Hepatocyte (in vitro differentiated cells): ENCODE measurements around the gene TWNK. TPM values are rescaled to one million over a fixed set of nuclear protein-coding genes. Genes with fewer than 3 reads are reported as not detected.

ENCODE experiments used
- DNase-seq: peaks from one replicate; pipeline ENCODE4 v3.0.0-alpha.2; 2016; ENCODE audit warnings: low spot score
- H2AFZ ChIP-seq: fragments of 200-600 bp; sonication (generic); 2 replicates; pipeline ENCODE4 v1.6.0; 2016; ENCODE audit warnings: antibody characterized with exemption, mild to moderate bottlenecking
- H3K27ac ChIP-seq: fragments of 200-600 bp; sonication (generic); 2 replicates; pipeline ENCODE4 v1.5.1; 2016; ENCODE audit warnings: mild to moderate bottlenecking
- H3K27me3 ChIP-seq: fragments of 200-600 bp; sonication (generic); 2 replicates; pipeline ENCODE4 v1.6.1; 2016
- H3K36me3 ChIP-seq: fragments of 200-600 bp; sonication (generic); replicated peaks from 2 replicates; pipeline ENCODE4 v1.5.1; 2016; ENCODE audit warnings: low read depth; ENCODE audit not compliant: insufficient read depth
- H3K4me1 ChIP-seq: fragments of 200-600 bp; sonication (generic); 2 replicates; pipeline ENCODE4 v1.5.1; 2016; ENCODE audit warnings: mild to moderate bottlenecking, moderate library complexity; ENCODE audit not compliant: insufficient read depth
- H3K4me2 ChIP-seq: fragments of 200-600 bp; sonication (generic); 2 replicates; pipeline ENCODE4 v1.6.0; 2016
- H3K4me3 ChIP-seq: fragments of 200-600 bp; sonication (generic); 2 replicates; pipeline ENCODE4 v1.5.1; 2016; ENCODE audit warnings: mild to moderate bottlenecking
- H3K79me2 ChIP-seq: fragments of 200-600 bp; sonication (generic); 2 replicates; pipeline ENCODE4 v1.6.0; 2017; ENCODE audit warnings: mild to moderate bottlenecking
- H3K9me2 ChIP-seq: fragments of 200-600 bp; sonication (generic); replicated peaks from 2 replicates; pipeline ENCODE4 v1.6.0; 2017; ENCODE audit warnings: mild to moderate bottlenecking; ENCODE audit not compliant: insufficient read depth
- H3K9me3 ChIP-seq: fragments of 200-600 bp; sonication (generic); 2 replicates; pipeline ENCODE4 v1.5.1; 2016; ENCODE audit warnings: low read depth, mild to moderate bottlenecking
- H4K20me1 ChIP-seq: fragments of 200-600 bp; sonication (generic); 2 replicates; pipeline ENCODE4 v1.6.0; 2016; ENCODE audit warnings: mild to moderate bottlenecking; ENCODE audit not compliant: insufficient read depth, poor library complexity, severe bottlenecking
- EZH2 ChIP-seq: fragments of 200-600 bp; sonication (generic); IDR thresholded peaks from 2 replicates; pipeline ENCODE4 v1.6.1; 2016; ENCODE audit warnings: antibody characterized with exemption, mild to moderate bottlenecking, borderline replicate concordance
- EZH2phosphoT487 ChIP-seq: fragments of 200-600 bp; sonication (generic); IDR thresholded peaks from one replicate; pipeline ENCODE4 v1.6.1; 2018; ENCODE audit warnings: antibody characterized with exemption, mild to moderate bottlenecking, low read depth, moderate library complexity; ENCODE audit not compliant: unreplicated experiment, severe bottlenecking
- WGBS: methylation state at CpG from one replicate; pipeline ENCODE4 v1.1.6; 2016; ENCODE audit warnings: low lambda C conversion rate; ENCODE audit errors: missing lambda C conversion rate; 5-methylcytosine and 5-hydroxymethylcytosine counted together
- polyA plus RNA-seq: library from polyadenylated mRNA; unstranded; fragments of >200 nt; fragmentation: Nextera tagmentation; extraction: Ambion mirVana; gene quantifications from 2 replicates; pipeline ENCODE4 v1.2.1, GENCODE V29; 2016
- total RNA-seq: library from RNA; depleted of rRNA; stranded (reverse); fragments of >200 nt; gene quantifications from 2 replicates; pipeline ENCODE4 v1.2.3, GENCODE V29; 2014
- TF ChIP-seq, protein P1 (sequence below): fragments of 200-600 bp; sonication (generic); IDR thresholded peaks from 2 replicates; pipeline ENCODE4 v1.5.1; 2016; ENCODE audit warnings: antibody characterized with exemption, mild to moderate bottlenecking; ENCODE audit not compliant: poor library complexity

Gene TWNK
- total and polyA plus RNA-seq, 2 experiments from 2014 or later = 4.0 to 5.0 TPM

DNA sequence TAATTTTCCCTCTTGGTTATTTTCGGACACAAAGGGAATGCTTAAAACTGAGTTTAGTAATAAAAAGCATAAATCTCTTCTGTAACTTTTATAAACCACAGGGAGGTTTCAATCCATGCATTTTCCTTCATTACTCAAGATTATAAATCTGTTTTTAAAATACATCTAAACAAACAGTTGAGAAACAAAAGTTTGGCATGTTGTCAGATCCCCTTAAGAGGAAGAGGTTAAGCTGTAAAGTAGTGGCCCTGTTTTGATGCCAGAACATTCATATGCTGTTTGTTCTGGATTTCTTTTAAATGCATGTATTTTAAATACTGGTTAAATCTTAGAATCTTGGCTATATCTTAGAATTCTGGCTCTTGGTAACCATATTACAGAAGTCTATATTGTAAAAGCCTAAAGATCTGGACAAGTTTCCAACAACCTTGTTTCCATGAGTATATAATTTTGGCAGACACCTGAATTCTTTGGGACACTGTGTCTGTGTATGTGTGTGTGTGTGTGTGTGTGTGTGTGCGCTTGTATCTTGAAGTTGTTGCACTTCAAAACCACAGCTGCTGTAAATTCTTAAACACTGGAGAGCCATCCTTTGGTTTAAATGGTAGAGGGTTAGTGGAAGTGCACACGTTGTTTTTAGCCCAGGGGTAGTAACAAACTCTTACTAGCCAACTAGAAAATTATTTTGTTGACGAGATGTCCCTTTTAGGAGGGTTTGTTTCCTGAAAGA, 24.8 kb upstream of the TWNK start:
- Histone ChIP-seq H3K36me3 (no peaks in the 10 kb centered on the region), H3K9me2 (no peaks in the 10 kb centered on the region), H3K4me1 (peaks cover 6% of the 10 kb centered on the region), H3K27ac (no peak overlapping the region), H3K4me2 (no peak overlapping the region), H3K79me2 (no peaks in the 10 kb centered on the region), H3K4me3 (no peak overlapping the region), H3K9me3 (no peaks in the 10 kb centered on the region), H2AFZ (no peak overlapping the region), H3K27me3 (no peaks in the 10 kb centered on the region), H4K20me1 (no peaks in the 10 kb centered on the region)
- TF ChIP-seq, protein P1, sequence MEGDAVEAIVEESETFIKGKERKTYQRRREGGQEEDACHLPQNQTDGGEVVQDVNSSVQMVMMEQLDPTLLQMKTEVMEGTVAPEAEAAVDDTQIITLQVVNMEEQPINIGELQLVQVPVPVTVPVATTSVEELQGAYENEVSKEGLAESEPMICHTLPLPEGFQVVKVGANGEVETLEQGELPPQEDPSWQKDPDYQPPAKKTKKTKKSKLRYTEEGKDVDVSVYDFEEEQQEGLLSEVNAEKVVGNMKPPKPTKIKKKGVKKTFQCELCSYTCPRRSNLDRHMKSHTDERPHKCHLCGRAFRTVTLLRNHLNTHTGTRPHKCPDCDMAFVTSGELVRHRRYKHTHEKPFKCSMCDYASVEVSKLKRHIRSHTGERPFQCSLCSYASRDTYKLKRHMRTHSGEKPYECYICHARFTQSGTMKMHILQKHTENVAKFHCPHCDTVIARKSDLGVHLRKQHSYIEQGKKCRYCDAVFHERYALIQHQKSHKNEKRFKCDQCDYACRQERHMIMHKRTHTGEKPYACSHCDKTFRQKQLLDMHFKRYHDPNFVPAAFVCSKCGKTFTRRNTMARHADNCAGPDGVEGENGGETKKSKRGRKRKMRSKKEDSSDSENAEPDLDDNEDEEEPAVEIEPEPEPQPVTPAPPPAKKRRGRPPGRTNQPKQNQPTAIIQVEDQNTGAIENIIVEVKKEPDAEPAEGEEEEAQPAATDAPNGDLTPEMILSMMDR = no peak
- TF ChIP-seq EZH2phosphoT487 (no peak), EZH2 (no peak)
- 78% methylated on average over 4 of the region's 4 CpGs for WGBS
- no peak for DNase-seq

DNA sequence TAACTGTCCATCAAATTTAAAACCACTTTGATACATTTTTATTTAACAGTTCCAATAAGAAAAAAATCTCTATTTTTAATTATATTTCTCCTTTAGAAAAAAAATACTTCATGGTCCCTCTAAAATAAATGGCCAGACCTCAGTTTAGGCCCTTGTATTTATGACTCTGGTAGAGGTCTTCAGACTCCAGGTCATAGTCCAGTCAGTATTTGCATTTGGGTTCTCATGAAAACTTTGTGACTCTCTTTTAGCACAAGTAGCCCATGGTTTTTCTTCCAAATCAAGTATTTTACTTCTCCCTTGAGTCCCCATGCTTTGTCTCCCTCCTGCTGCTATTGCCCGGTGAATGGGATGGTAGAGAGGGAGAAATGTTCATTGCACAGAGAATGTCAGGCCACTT, 23.5 kb upstream of the TWNK start:
- Histone ChIP-seq H3K9me2 (no peaks in the 10 kb centered on the region), H3K79me2 (no peaks in the 10 kb centered on the region), H3K4me2 (no peak overlapping the region), H2AFZ (no peak overlapping the region), H3K4me1 (peaks cover 12% of the 10 kb centered on the region), H4K20me1 (no peaks in the 10 kb centered on the region), H3K36me3 (no peaks in the 10 kb centered on the region), H3K9me3 (no peaks in the 10 kb centered on the region), H3K27ac (no peak overlapping the region), H3K4me3 (no peak overlapping the region), H3K27me3 (no peaks in the 10 kb centered on the region)
- TF ChIP-seq EZH2phosphoT487 = no peak
- TF ChIP-seq EZH2 = no peak
- no peak for DNase-seq
- 92% methylated on average over 1 of the region's 1 CpG for WGBS

DNA sequence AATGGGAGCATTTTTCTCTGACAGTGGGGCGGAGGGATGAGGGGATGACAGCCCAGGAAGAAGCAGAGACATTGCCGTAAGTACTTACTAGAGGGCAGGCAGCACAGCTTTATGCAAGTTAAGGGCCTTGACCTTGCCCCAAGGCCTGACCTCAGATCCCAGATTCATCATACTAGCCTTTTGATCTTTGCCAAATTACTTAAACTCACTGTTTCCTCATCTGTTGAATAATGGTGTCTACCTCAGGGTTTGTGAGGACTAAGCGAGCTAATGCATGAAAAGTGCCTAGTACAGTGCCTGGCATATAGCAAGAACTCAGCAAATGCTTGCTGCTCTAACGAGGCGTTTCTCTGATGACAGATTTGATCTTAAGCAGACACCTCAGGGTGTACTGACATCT, 21.5 kb upstream of the TWNK start:
- H3K27me3 ChIP-seq = no peaks in the 10 kb centered on the region
- WGBS = 70% methylated on average over 5 of the region's 5 CpGs
- H3K27ac ChIP-seq = no peak overlapping the region
- H3K79me2 ChIP-seq = no peaks in the 10 kb centered on the region
- H3K36me3 ChIP-seq = no peaks in the 10 kb centered on the region
- H3K9me3 ChIP-seq = no peaks in the 10 kb centered on the region
- no peaks in the 10 kb centered on the region for H4K20me1 ChIP-seq
- H2AFZ ChIP-seq = no peak overlapping the region
- no peak overlapping the region for H3K4me2 ChIP-seq
- H3K9me2 ChIP-seq = no peaks in the 10 kb centered on the region
- DNase-seq = no peak
- H3K4me1 ChIP-seq = peaks cover 16% of the 10 kb centered on the region
- TF ChIP-seq, protein P1 = no peak
- TF ChIP-seq EZH2 (no peak), EZH2phosphoT487 (no peak)
- H3K4me3 ChIP-seq = no peak overlapping the region

DNA sequence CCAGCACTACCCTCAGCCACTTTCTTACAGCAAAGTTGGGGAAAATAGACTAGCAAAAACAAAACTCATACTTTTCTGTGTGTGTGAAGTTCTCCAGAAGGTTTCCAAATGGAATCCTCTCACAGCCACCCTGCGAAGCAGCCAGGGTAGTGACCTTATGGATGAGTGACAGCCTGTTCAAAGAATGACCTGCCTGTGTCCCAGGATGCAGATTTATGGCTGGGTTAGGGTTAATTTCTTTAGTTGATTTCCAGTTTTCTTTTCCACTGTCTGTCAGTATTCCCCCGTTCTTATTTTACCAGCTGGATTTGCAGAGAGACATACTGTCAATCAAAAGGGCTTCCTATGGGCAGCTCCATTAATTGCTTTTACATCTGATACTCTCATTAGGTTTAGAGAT, 20.5 kb upstream of the TWNK start:
- Histone ChIP-seq H2AFZ (no peak overlapping the region), H3K4me3 (no peak overlapping the region), H3K27me3 (no peaks in the 10 kb centered on the region), H3K27ac (no peak overlapping the region), H3K4me1 (peaks cover 23% of the 10 kb centered on the region), H3K9me3 (no peaks in the 10 kb centered on the region), H3K9me2 (no peaks in the 10 kb centered on the region), H3K4me2 (no peak overlapping the region), H3K36me3 (no peaks in the 10 kb centered on the region), H4K20me1 (no peaks in the 10 kb centered on the region), H3K79me2 (peaks cover 1% of the 10 kb centered on the region)
- DNase-seq = no peak
- TF ChIP-seq EZH2phosphoT487 = no peak
- TF ChIP-seq, protein P1 = no peak
- no peak for TF ChIP-seq EZH2
- WGBS = 54% methylated on average over 2 of the region's 2 CpGs
